ENCODE results near the gene TMEM87A.

The TMEM87A gene

GRCh38 chr15:42194513-42194912 is 78.7 kb downstream of the TMEM87A start:
- H3K79me2 ChIP-seq (ENCODE audit: low read length), result peaks cover 21% of the 10 kb centered on the region
- no peaks in the 10 kb centered on the region for H3K27me3 ChIP-seq (replicated peaks; ENCODE audit: insufficient read depth, low read length)
- no peak for DNase-seq

GRCh38 chr15:42193383-42193782 is 79.8 kb downstream of the TMEM87A start:
- Histone ChIP-seq H3K27ac (ENCODE audit: low read length) (no peak overlapping the region), H3K9ac (ENCODE audit: low read length) (no peak overlapping the region), H4K20me1 (ENCODE audit: insufficient read depth, low read length) (no peaks in the 10 kb centered on the region), H3K36me3 (replicated peaks; ENCODE audit: insufficient read depth, low read length) (peaks cover 16% of the 10 kb centered on the region; the same call in 1 of the 2 replicates), H3K27me3 (replicated peaks; ENCODE audit: insufficient read depth, low read length) (no peaks in the 10 kb centered on the region), H3K4me2 (ENCODE audit: low read depth, low read length) (no peak overlapping the region), H3K4me3 (ENCODE audit: low read length) (no peak overlapping the region), H3K79me2 (ENCODE audit: low read length) (peaks cover 21% of the 10 kb centered on the region), H3K4me1 (ENCODE audit: low read length) (no peaks in the 10 kb centered on the region), H2AFZ (ENCODE audit: low read length) (no peak overlapping the region), H3K9me2 (replicated peaks; ENCODE audit: insufficient read depth, low read length) (no peaks in the 10 kb centered on the region), H3K9me3 (replicated peaks; ENCODE audit: insufficient read depth, low read length) (no peaks in the 10 kb centered on the region), H3F3A (ENCODE audit: insufficient read depth, low read length) (no peaks in the 10 kb centered on the region)
- no peak for TF ChIP-seq EZH2 (optimal IDR thresholded peaks at IDR 0.05; ENCODE audit: low read depth, low read length)
- TF ChIP-seq EZH2phosphoT487 (IDR thresholded peaks at IDR 0.05; ENCODE audit: low read length), result no peak
- no peak for TF ChIP-seq CTCF (IDR thresholded peaks at IDR 0.05; ENCODE audit: low read length)
- DNase-seq, result no peak

More at GRCh38 chr15:42194513-42194912, 78.7 kb downstream of the TMEM87A start:
- H3F3A ChIP-seq (ENCODE audit: insufficient read depth, low read length), result no peaks in the 10 kb centered on the region
- no peak overlapping the region for H3K9ac ChIP-seq (ENCODE audit: low read length)
- no peaks in the 10 kb centered on the region for H4K20me1 ChIP-seq (ENCODE audit: insufficient read depth, low read length)
- no peaks in the 10 kb centered on the region for H3K9me3 ChIP-seq (replicated peaks; ENCODE audit: insufficient read depth, low read length)
- H3K4me1 ChIP-seq (ENCODE audit: low read length), result no peaks in the 10 kb centered on the region
- H3K9me2 ChIP-seq (replicated peaks; ENCODE audit: insufficient read depth, low read length), result no peaks in the 10 kb centered on the region
- TF ChIP-seq EZH2phosphoT487 (IDR thresholded peaks at IDR 0.05; ENCODE audit: low read length) (no peak), CTCF (IDR thresholded peaks at IDR 0.05; ENCODE audit: low read length) (no peak), EZH2 (optimal IDR thresholded peaks at IDR 0.05; ENCODE audit: low read depth, low read length) (no peak)
- H3K36me3 ChIP-seq (replicated peaks; ENCODE audit: insufficient read depth, low read length), result peaks cover 16% of the 10 kb centered on the region; the same call in 1 of the 2 replicates
- no peak overlapping the region for H3K4me2 ChIP-seq (ENCODE audit: low read depth, low read length)
- H3K4me3 ChIP-seq (ENCODE audit: low read length), result no peak overlapping the region
- H2AFZ ChIP-seq (ENCODE audit: low read length), result no peak overlapping the region
- no peak overlapping the region for H3K27ac ChIP-seq (ENCODE audit: low read length)

GRCh38 chr15:42191610-42192346 is 81.5 kb downstream of the TMEM87A start:
- Histone ChIP-seq H3K4me3 (ENCODE audit: low read length) (no peak overlapping the region), H3K4me1 (ENCODE audit: low read length) (no peaks in the 10 kb centered on the region), H4K20me1 (ENCODE audit: insufficient read depth, low read length) (no peaks in the 10 kb centered on the region), H2AFZ (ENCODE audit: low read length) (no peak overlapping the region), H3K36me3 (replicated peaks; ENCODE audit: insufficient read depth, low read length) (peaks cover 8% of the 10 kb centered on the region; the same call in 1 of the 2 replicates), H3K79me2 (ENCODE audit: low read length) (peaks cover 12% of the 10 kb centered on the region), H3K9ac (ENCODE audit: low read length) (no peak overlapping the region), H3K27me3 (replicated peaks; ENCODE audit: insufficient read depth, low read length) (no peaks in the 10 kb centered on the region), H3K9me2 (replicated peaks; ENCODE audit: insufficient read depth, low read length) (no peaks in the 10 kb centered on the region), H3K9me3 (replicated peaks; ENCODE audit: insufficient read depth, low read length) (no peaks in the 10 kb centered on the region), H3F3A (ENCODE audit: insufficient read depth, low read length) (no peaks in the 10 kb centered on the region), H3K4me2 (ENCODE audit: low read depth, low read length) (no peak overlapping the region), H3K27ac (ENCODE audit: low read length) (no peak overlapping the region)
- no peak for TF ChIP-seq CTCF (IDR thresholded peaks at IDR 0.05; ENCODE audit: low read length)
- DNase-seq, result no peak

Data from MM.1S (cell line).